ENCODE measurements around the gene FHIT. TPM values are rescaled to one million over a fixed set of nuclear protein-coding genes. Genes with fewer than 3 reads are reported as not detected.

The FHIT gene
- total RNA-seq, 4 donors from 2014 or later, result 1.6 to 12.9 (median 7.8) TPM

DNA sequence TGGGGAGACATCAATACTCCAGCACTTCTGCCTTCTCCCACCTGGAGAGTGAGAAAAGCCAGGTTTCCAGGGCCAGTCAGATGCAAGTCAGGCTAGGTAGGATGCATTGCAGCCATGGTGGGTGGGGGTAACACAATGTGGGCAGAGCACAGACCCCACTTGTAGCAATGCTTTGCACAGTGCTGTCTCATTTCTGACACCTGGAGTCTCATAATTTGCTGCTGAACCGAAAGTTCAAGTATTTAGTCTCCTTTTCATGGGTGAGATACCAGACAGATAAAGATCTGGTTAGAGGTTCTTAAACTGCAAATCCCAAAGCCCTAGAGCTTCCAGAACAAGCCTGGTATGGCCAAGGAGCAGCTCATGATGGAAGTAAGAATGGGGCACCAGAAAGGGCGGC lies 1321.1 kb downstream of the FHIT start:
- no peaks in the 10 kb centered on the region for H3K9me3 ChIP-seq
- H3K36me3 ChIP-seq, result no peaks in the 10 kb centered on the region
- no peak overlapping the region for H3K4me3 ChIP-seq
- no peaks in the 10 kb centered on the region for H3K4me1 ChIP-seq
- no peaks in the 10 kb centered on the region for H3K27me3 ChIP-seq
- no peak for TF ChIP-seq EP300 (IDR thresholded peaks at IDR 0.05)
- TF ChIP-seq, protein P1, sequence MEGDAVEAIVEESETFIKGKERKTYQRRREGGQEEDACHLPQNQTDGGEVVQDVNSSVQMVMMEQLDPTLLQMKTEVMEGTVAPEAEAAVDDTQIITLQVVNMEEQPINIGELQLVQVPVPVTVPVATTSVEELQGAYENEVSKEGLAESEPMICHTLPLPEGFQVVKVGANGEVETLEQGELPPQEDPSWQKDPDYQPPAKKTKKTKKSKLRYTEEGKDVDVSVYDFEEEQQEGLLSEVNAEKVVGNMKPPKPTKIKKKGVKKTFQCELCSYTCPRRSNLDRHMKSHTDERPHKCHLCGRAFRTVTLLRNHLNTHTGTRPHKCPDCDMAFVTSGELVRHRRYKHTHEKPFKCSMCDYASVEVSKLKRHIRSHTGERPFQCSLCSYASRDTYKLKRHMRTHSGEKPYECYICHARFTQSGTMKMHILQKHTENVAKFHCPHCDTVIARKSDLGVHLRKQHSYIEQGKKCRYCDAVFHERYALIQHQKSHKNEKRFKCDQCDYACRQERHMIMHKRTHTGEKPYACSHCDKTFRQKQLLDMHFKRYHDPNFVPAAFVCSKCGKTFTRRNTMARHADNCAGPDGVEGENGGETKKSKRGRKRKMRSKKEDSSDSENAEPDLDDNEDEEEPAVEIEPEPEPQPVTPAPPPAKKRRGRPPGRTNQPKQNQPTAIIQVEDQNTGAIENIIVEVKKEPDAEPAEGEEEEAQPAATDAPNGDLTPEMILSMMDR (IDR thresholded peaks at IDR 0.05), result no peak
- TF ChIP-seq POLR2A (IDR thresholded peaks at IDR 0.05), result no peak
- WGBS, 2 donors, result 80 to 84% methylated on average over 2 of the region's 2 CpGs
- no peak overlapping the region for H3K27ac ChIP-seq
- no peak for DNase-seq (ENCODE audit: low spot score in 2 of 2)

DNA sequence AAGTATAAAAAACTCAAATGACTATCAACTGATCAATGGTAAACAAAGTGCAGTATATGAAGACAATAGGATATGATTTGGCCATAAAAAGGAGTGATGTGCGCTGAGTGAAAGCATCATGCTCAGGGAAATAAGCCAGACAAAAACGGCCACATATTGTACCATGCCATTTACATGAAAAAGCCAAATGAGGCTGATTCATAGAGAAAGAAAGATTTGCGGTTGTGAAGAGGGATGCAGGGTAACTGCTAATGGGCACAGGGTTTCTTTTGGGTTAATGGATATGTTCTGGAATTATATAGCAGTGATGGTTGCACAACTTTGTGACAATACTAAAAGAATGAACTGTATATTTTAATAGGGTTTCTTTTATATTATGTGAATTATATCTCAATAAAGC lies 1324.2 kb downstream of the FHIT start:
- H3K4me3 ChIP-seq, result no peak overlapping the region
- 90 to 92% methylated on average over 3 of the region's 3 CpGs for WGBS, 2 donors
- H3K36me3 ChIP-seq, result no peaks in the 10 kb centered on the region
- H3K27me3 ChIP-seq, result no peaks in the 10 kb centered on the region
- TF ChIP-seq POLR2A (IDR thresholded peaks at IDR 0.05), result no peak
- TF ChIP-seq, protein P1 (IDR thresholded peaks at IDR 0.05), result no peak
- no peak for TF ChIP-seq EP300 (IDR thresholded peaks at IDR 0.05)
- no peaks in the 10 kb centered on the region for H3K9me3 ChIP-seq
- no peak for DNase-seq (ENCODE audit: low spot score in 2 of 2)
- H3K4me1 ChIP-seq, result no peaks in the 10 kb centered on the region
- no peak overlapping the region for H3K27ac ChIP-seq

DNA sequence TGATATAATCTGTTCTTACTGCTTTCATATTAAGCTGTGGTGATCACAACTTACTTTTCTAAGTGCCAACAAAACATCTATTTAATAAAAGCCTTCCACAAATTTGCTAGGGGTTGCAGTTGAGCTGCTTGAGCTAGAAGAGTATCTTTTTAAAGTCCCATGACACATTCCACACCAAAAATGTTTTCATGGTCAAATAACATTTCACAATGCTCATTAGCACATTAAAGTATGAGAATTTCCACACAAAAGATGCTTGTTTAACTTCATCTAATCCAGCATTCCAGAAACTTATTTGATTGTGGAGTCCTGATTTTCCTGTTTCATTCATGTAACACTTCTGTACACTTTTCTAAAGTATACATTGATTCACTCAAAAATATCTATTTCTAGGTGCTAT lies 1325.3 kb downstream of the FHIT start:
- TF ChIP-seq, protein P1 (IDR thresholded peaks at IDR 0.05), result no peak
- no peak for TF ChIP-seq EP300 (IDR thresholded peaks at IDR 0.05)
- TF ChIP-seq POLR2A (IDR thresholded peaks at IDR 0.05), result no peak

DNA sequence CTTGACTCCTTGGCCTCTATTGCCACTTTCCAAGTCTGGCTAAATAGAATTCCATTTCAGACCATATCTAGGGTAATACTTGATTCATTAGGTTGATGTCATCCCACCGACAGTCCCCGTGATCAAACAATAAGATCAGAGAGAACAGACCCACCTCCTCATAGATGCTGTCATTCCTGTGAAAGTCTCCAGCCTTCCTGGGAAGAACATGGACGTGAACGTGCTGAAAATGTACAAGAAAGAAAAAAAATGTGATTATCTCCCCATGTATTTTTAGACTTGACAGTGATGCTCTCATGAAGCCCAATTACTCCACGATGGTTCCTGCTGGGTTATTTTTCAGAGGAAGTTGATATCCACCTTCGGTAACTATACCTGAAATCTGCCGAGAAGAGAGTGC lies 1329.1 kb downstream of the FHIT start:
- H3K27ac ChIP-seq, result no peak overlapping the region
- TF ChIP-seq POLR2A (IDR thresholded peaks at IDR 0.05) (no peak), EP300 (IDR thresholded peaks at IDR 0.05) (no peak)
- TF ChIP-seq, protein P1 (IDR thresholded peaks at IDR 0.05), result no peak
- no peak overlapping the region for H3K4me3 ChIP-seq
- no peaks in the 10 kb centered on the region for H3K9me3 ChIP-seq
- H3K4me1 ChIP-seq, result no peaks in the 10 kb centered on the region
- DNase-seq (ENCODE audit: low spot score in 2 of 2), result no peak
- no peaks in the 10 kb centered on the region for H3K27me3 ChIP-seq
- WGBS, 2 donors, result 84 to 91% methylated on average over 7 of the region's 7 CpGs
- no peaks in the 10 kb centered on the region for H3K36me3 ChIP-seq

More for the DNA sequence above, 1325.3 kb downstream of the FHIT start:
- H3K4me3 ChIP-seq, result no peak overlapping the region
- H3K27ac ChIP-seq, result no peak overlapping the region
- no peaks in the 10 kb centered on the region for H3K27me3 ChIP-seq
- no peaks in the 10 kb centered on the region for H3K4me1 ChIP-seq
- no peaks in the 10 kb centered on the region for H3K36me3 ChIP-seq
- no peak for DNase-seq (ENCODE audit: low spot score in 2 of 2)
- no peaks in the 10 kb centered on the region for H3K9me3 ChIP-seq

DNA sequence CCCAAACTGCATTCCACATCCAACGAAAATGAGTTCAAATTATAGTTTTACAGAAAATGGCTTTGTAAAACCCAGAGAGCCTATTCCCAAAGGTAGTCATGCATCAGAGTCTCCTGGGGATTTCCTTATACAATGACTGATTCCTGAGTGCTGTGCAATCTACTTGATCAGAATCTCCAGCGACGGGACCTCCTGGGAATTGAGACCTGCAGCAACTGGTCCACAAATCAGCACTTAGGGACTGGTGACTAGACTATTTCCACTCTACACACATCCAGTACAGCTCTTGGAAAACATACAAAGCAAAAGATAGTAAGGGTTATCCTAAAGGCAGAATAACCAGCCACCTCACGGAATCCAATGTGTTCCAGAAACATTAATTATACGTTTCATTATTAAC lies 1330.4 kb downstream of the FHIT start:
- TF ChIP-seq, protein P1 (IDR thresholded peaks at IDR 0.05), result no peak
- H3K36me3 ChIP-seq, result no peaks in the 10 kb centered on the region
- no peak overlapping the region for H3K27ac ChIP-seq
- H3K27me3 ChIP-seq, result no peaks in the 10 kb centered on the region
- DNase-seq (ENCODE audit: low spot score in 2 of 2), result no peak
- H3K4me1 ChIP-seq, result no peaks in the 10 kb centered on the region
- WGBS, 2 donors, result 86 to 91% methylated on average over 5 of the region's 5 CpGs
- no peak overlapping the region for H3K4me3 ChIP-seq
- no peaks in the 10 kb centered on the region for H3K9me3 ChIP-seq
